Sigmoid colon (tissue), 7 donors: ENCODE results near the gene ARHGEF7. TPM values are rescaled to one million over a fixed set of nuclear protein-coding genes. Genes with fewer than 3 reads are reported as not detected.

Experiments
- DNase-seq: peaks from one replicate; pipeline ENCODE4 v3.0.0-alpha.2; 2019
- H3K27ac ChIP-seq, 4 donors: fragments of 200-600 bp; sonication (generic); one replicate each; pipeline ENCODE4 v1.5.1; 2016 to 2019; ENCODE audit warnings: mild to moderate bottlenecking in 1 of 4
- H3K27me3 ChIP-seq, 3 donors: fragments of 200-600 bp; sonication (generic); one replicate each; pipeline ENCODE4 v1.5.1; 2019; ENCODE audit warnings: mild to moderate bottlenecking in 1 of 3
- H3K36me3 ChIP-seq, 4 donors: fragments of 200-600 bp; sonication (generic); one replicate each; pipeline ENCODE4 v1.5.1; 2016 to 2019
- H3K4me1 ChIP-seq, 4 donors: fragments of 200-600 bp; sonication (generic); one replicate each; pipeline ENCODE4 v1.5.1; 2017 to 2019
- H3K4me3 ChIP-seq, 4 donors: fragments of 200-600 bp; sonication (generic); one replicate each; pipeline ENCODE4 v1.5.1; 2017 to 2019; ENCODE audit warnings: mild to moderate bottlenecking in 2 of 4, moderate library complexity in 1 of 4
- H3K9me3 ChIP-seq, 4 donors: fragments of 200-600 bp in 3 of 4; sonication (generic) in 3 of 4; one replicate each; pipeline versions ENCODE4 v1.5.1 to v1.6.1; 2013 to 2019
- CTCF ChIP-seq, 4 experiments: fragments of 450-650 bp in 3 of 4; fragments of 200-600 bp in 1 of 4; IDR thresholded peaks; one replicate each; pipeline ENCODE4 v1.5.1; 2016 to 2019; ENCODE audit warnings: antibody characterized with exemption in 4 of 4, mild to moderate bottlenecking in 3 of 4, moderate library complexity in 2 of 4
- EP300 ChIP-seq, 4 donors: sonication (generic); formaldehyde crosslinking; IDR thresholded peaks; one replicate each; pipeline ENCODE4 v1.6.1; 2017; ENCODE audit warnings: antibody characterized with exemption in 4 of 4
- POLR2A ChIP-seq, 2 donors: fragments of 450-650 bp; IDR thresholded peaks; one replicate each; pipeline ENCODE4 v1.6.1; 2016; ENCODE audit warnings: antibody characterized with exemption in 2 of 2, mild to moderate bottlenecking in 2 of 2, moderate library complexity in 2 of 2
- POLR2AphosphoS5 ChIP-seq, 4 donors: sonication (generic); formaldehyde crosslinking; IDR thresholded peaks; one replicate each; pipeline ENCODE4 v1.6.1; 2017; ENCODE audit warnings: antibody characterized with exemption in 4 of 4
- WGBS, 2 donors: extraction: QIAGEN DNeasy Blood & Tissue Kit; methylation state at CpG; one replicate each; pipeline ENCODE4 v1.1.7; 2013; 5-methylcytosine and 5-hydroxymethylcytosine counted together
- intact Hi-C: fragments of 100-400 bp; cut with DNase I; formaldehyde crosslinking; loops from one replicate; pipeline ENCODE4 v1.15.1; 2023
- polyA plus RNA-seq, 3 donors: library from polyadenylated mRNA; stranded (reverse); fragments of 200-250 nt; gene quantifications; one replicate each; pipeline ENCODE4 v1.2.3, GENCODE V29; 2013
- total RNA-seq, 4 donors: library from RNA; depleted of rRNA; stranded (reverse); fragments of >200 nt; gene quantifications; one replicate each; pipeline ENCODE4 v1.1.0, GENCODE V29; 2016
- donor health status: healthy with polysubstance abuse.
- donor health status: Bipolar disorder and iron deficiency.
- donor health status: healthy.

ARHGEF7 gene
- total and polyA plus RNA-seq, 7 donors = 8.4 to 79.8 (median 41.0) TPM

GRCh38 chr13:111325146-111325890 is 210.2 kb downstream of the ARHGEF7 start:
- Histone ChIP-seq H3K9me3 (no peaks in the 10 kb centered on the region), H3K27me3 (no peaks in the 10 kb centered on the region), H3K4me3 (no peak overlapping the region), H3K36me3 (no peaks in the 10 kb centered on the region), H3K4me1 (no peaks in the 10 kb centered on the region), H3K27ac (no peak overlapping the region)
- 88 to 90% methylated on average over 28 of the region's 28 CpGs for WGBS, 2 donors
- intact Hi-C loops = no loop called here
- DNase-seq = no peak
- TF ChIP-seq POLR2AphosphoS5 (IDR thresholded peaks at IDR 0.05) = no peak
- no peak for TF ChIP-seq EP300 (IDR thresholded peaks at IDR 0.05)
- TF ChIP-seq POLR2A (IDR thresholded peaks at IDR 0.05) = no peak

GRCh38 chr13:111325941-111326620 is 211.0 kb downstream of the ARHGEF7 start:
- Histone ChIP-seq H3K4me1 (no peaks in the 10 kb centered on the region), H3K27ac (no peak overlapping the region), H3K9me3 (no peaks in the 10 kb centered on the region), H3K27me3 (no peaks in the 10 kb centered on the region), H3K4me3 (no peak overlapping the region), H3K36me3 (no peaks in the 10 kb centered on the region)
- DNase-seq = no peak
- 87 to 94% methylated on average over 36 to 37 of the region's 37 CpGs for WGBS, 2 donors
- intact Hi-C loops = no loop called here
- no peak for TF ChIP-seq CTCF (IDR thresholded peaks at IDR 0.05)
- no peak for TF ChIP-seq POLR2A (IDR thresholded peaks at IDR 0.05)
- TF ChIP-seq EP300 (IDR thresholded peaks at IDR 0.05) = no peak
- TF ChIP-seq POLR2AphosphoS5 (IDR thresholded peaks at IDR 0.05) = no peak

- no peaks in the 10 kb centered on the region for H3K9me3 ChIP-seq
- WGBS, 2 donors = 90 to 93% methylated on average over 15 of the region's 15 CpGs
- no peak for DNase-seq
- intact Hi-C loops = no loop called here
- no peaks in the 10 kb centered on the region for H3K27me3 ChIP-seq
- H3K36me3 ChIP-seq = no peaks in the 10 kb centered on the region
- no peaks in the 10 kb centered on the region for H3K4me1 ChIP-seq
- no peak for TF ChIP-seq POLR2AphosphoS5 (IDR thresholded peaks at IDR 0.05)
- no peak for TF ChIP-seq POLR2A (IDR thresholded peaks at IDR 0.05)
- no peak for TF ChIP-seq CTCF (IDR thresholded peaks at IDR 0.05)
- no peak for TF ChIP-seq EP300 (IDR thresholded peaks at IDR 0.05)
- no peak overlapping the region for H3K27ac ChIP-seq
- H3K4me3 ChIP-seq = no peak overlapping the region
Measured at GRCh38 chr13:111326621-111326965, 211.5 kb downstream of the ARHGEF7 start.

GRCh38 chr13:111326981-111327642 is 212.0 kb downstream of the ARHGEF7 start:
- Histone ChIP-seq H3K27ac (no peak overlapping the region), H3K36me3 (no peaks in the 10 kb centered on the region), H3K4me1 (no peaks in the 10 kb centered on the region), H3K9me3 (no peaks in the 10 kb centered on the region), H3K4me3 (no peak overlapping the region), H3K27me3 (no peaks in the 10 kb centered on the region)
- 88 to 89% methylated on average over 16 of the region's 16 CpGs for WGBS, 2 donors
- TF ChIP-seq POLR2AphosphoS5 (IDR thresholded peaks at IDR 0.05) = no peak
- TF ChIP-seq CTCF (IDR thresholded peaks at IDR 0.05) = no peak
- TF ChIP-seq POLR2A (IDR thresholded peaks at IDR 0.05) = no peak
- TF ChIP-seq EP300 (IDR thresholded peaks at IDR 0.05) = no peak
- intact Hi-C loops = no loop called here
- DNase-seq = no peak
